GM12891 (cell line): ENCODE measurements around the gene C20orf173.

Experiments used
- PAX5 ChIP-seq: IDR thresholded peaks from 2 replicates; pipeline ENCODE4 v1.6.1; 2011; ENCODE audit warnings: low read length, moderate library complexity, mild to moderate bottlenecking; ENCODE audit not compliant: insufficient read depth, severe bottlenecking
- POLR2A ChIP-seq: IDR thresholded peaks from 2 replicates; pipeline ENCODE4 v1.6.1; 2011; ENCODE audit warnings: low read depth, low read length, control low read depth
- POLR2AphosphoS5 ChIP-seq: IDR thresholded peaks from 2 replicates; pipeline ENCODE4 v1.6.1; 2011; ENCODE audit warnings: low read depth, low read length, control low read depth
- POU2F2 ChIP-seq: IDR thresholded peaks from 2 replicates; pipeline ENCODE4 v1.6.1; 2011; ENCODE audit warnings: low read depth, mild to moderate bottlenecking, control low read depth, low read length, moderate library complexity
- SPI1 ChIP-seq: IDR thresholded peaks from 2 replicates; pipeline ENCODE4 v1.6.1; 2011; ENCODE audit warnings: low read depth, low read length, control low read depth
- TAF1 ChIP-seq: IDR thresholded peaks from 2 replicates; pipeline ENCODE4 v1.6.1; 2011; ENCODE audit warnings: low read depth, low read length, control low read depth

DNA sequence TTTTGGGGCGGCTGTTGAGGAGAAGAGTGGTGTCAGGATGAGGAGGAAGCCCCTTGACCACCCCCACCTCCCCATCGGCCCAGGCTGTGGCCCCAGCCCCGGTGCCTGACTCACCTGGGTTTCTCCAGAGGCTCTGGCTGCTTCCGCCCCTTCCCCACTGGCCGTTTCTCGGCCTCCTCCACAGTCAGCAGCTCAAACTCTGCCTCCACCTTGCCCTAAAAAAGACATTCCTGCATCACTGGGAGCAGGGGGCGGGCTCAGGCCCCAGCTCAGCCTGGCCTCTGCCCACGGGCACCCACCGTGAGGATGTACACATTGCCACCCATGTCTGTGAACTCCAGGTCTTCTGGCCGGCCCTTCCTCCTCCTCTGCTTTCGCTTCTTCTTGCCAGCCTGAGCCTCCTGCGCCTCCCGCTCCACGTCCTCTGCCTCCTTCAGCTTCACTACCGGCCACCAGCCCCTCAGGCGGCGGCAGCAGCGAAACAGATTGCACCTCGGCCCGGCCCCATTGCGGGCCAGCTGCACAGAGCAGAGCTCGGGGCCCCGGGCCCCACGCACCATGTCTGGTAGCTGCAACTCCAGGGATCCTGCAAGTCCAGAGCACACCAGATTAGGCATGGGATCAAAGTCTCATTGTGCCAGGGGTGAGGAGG is 29.7 kb upstream of the C20orf173 start:
- TF ChIP-seq TAF1 (no peak), POLR2A (no peak), SPI1 (no peak), POLR2AphosphoS5 (no peak), POU2F2 (no peak), PAX5 (no peak)
